HEK293 (cell line): ENCODE measurements around the gene PPM1N.

Experiments used
- CTCF ChIA-PET: fragments of 350-600 bp; formaldehyde crosslinking; extraction: SDS; loops from one replicate; lab custom pipeline; 2021; ENCODE audit warnings: antibody characterized with exemption; lab: Yijun Ruan, JAX
- POLR2A ChIA-PET: fragments of 300-600 bp; formaldehyde crosslinking; extraction: SDS; loops from one replicate; lab custom pipeline; 2020; ENCODE audit warnings: antibody characterized with exemption, inconsistent platforms; lab: Yijun Ruan, JAX
- H3K27ac ChIP-seq: fragments of 200-500 bp; sonication (Bioruptor generic); 2 replicates; pipeline ENCODE4 v1.5.1; 2014; ENCODE audit warnings: low read depth, low read length, control low read depth, inconsistent platforms; ENCODE audit errors: extremely low read depth
- H3K36me3 ChIP-seq, 2 experiments: fragments of 200-500 bp in 1 of 2; sonication (Bioruptor generic) in 1 of 2; 1 replicate in 1 of 2; 2 replicates in 1 of 2; pipeline ENCODE4 v1.5.1; 2014 to 2017; ENCODE audit warnings: inconsistent platforms in 2 of 2, low read length in 2 of 2; ENCODE audit not compliant: control insufficient read depth in 2 of 2, insufficient read depth in 1 of 2
- H3K4me1 ChIP-seq: fragments of 200-500 bp; sonication (Bioruptor generic); 2 replicates; pipeline ENCODE4 v1.5.1; 2014; ENCODE audit warnings: mild to moderate bottlenecking, low read length, inconsistent platforms; ENCODE audit not compliant: control insufficient read depth, insufficient read depth
- H3K4me3 ChIP-seq: 2 replicates; pipeline ENCODE4 v1.5.1; 2011; ENCODE audit warnings: low read depth, mild to moderate bottlenecking, control low read depth, low read length, moderate library complexity
- H3K9me3 ChIP-seq: fragments of 200-500 bp; sonication (Bioruptor generic); 2 replicates; pipeline ENCODE4 v1.5.1; 2014; ENCODE audit warnings: low read depth, low read length, inconsistent platforms; ENCODE audit not compliant: control insufficient read depth, insufficient read depth
- IKZF3 ChIP-seq: fragments of 450-650 bp; IDR thresholded peaks from 2 replicates; pipeline ENCODE4 v1.5.0; 2018; ENCODE audit warnings: missing biosample characterization, mild to moderate bottlenecking, missing genetic modification characterization, moderate library complexity
- SCRT1 ChIP-seq: fragments of 450-650 bp; formaldehyde crosslinking; IDR thresholded peaks from 2 replicates; pipeline ENCODE4 v1.5.1; 2016; ENCODE audit warnings: missing biosample characterization, missing genetic modification characterization, borderline replicate concordance
- SCRT2 ChIP-seq: fragments of 450-650 bp; formaldehyde crosslinking; IDR thresholded peaks from 2 replicates; pipeline ENCODE4 v1.5.1; 2016; ENCODE audit warnings: missing biosample characterization, missing genetic modification characterization
- SP2 ChIP-seq: fragments of 450-650 bp; formaldehyde crosslinking; IDR thresholded peaks from 2 replicates; pipeline ENCODE4 v1.5.1; 2016; ENCODE audit warnings: missing biosample characterization, missing genetic modification characterization
- SP3 ChIP-seq: fragments of 450-650 bp; formaldehyde crosslinking; IDR thresholded peaks from 2 replicates; pipeline ENCODE4 v1.5.1; 2016; ENCODE audit warnings: missing biosample characterization, missing genetic modification characterization
- ZBTB11 ChIP-seq: fragments of 450-650 bp; formaldehyde crosslinking; conservative IDR thresholded peaks from 2 replicates; pipeline ENCODE4 v1.5.1; 2016; ENCODE audit warnings: low read depth, missing biosample characterization, missing genetic modification characterization
- ZNF121 ChIP-seq: fragments of 450-650 bp; formaldehyde crosslinking; IDR thresholded peaks from 2 replicates; pipeline ENCODE4 v1.5.1; 2016; ENCODE audit warnings: missing biosample characterization, missing genetic modification characterization
- ZNF211 ChIP-seq: fragments of 450-650 bp; formaldehyde crosslinking; IDR thresholded peaks from 2 replicates; pipeline ENCODE4 v1.5.1; 2016; ENCODE audit warnings: low read depth, missing biosample characterization, missing genetic modification characterization
- ZNF26 ChIP-seq: fragments of 450-650 bp; formaldehyde crosslinking; IDR thresholded peaks from 2 replicates; pipeline ENCODE4 v1.5.1; 2016; ENCODE audit warnings: missing biosample characterization, missing genetic modification characterization
- ZNF324 ChIP-seq: fragments of 450-650 bp; formaldehyde crosslinking; IDR thresholded peaks from 2 replicates; pipeline ENCODE4 v1.5.1; 2016; ENCODE audit warnings: missing biosample characterization, missing genetic modification characterization
- ZNF391 ChIP-seq: fragments of 450-650 bp; formaldehyde crosslinking; IDR thresholded peaks from 2 replicates; pipeline ENCODE4 v1.5.1; 2016; ENCODE audit warnings: low read depth, missing biosample characterization, missing genetic modification characterization, borderline replicate concordance
- ZNF555 ChIP-seq: fragments of 450-650 bp; formaldehyde crosslinking; conservative IDR thresholded peaks from 2 replicates; pipeline ENCODE4 v1.5.1; 2017; ENCODE audit warnings: missing biosample characterization, mild to moderate bottlenecking, missing genetic modification characterization, inconsistent platforms
- ZSCAN18 ChIP-seq: fragments of 450-650 bp; formaldehyde crosslinking; IDR thresholded peaks from 2 replicates; pipeline ENCODE4 v1.5.1; 2016; ENCODE audit warnings: missing biosample characterization, missing genetic modification characterization
- ZSCAN5A ChIP-seq: fragments of 450-650 bp; formaldehyde crosslinking; IDR thresholded peaks from 2 replicates; pipeline ENCODE4 v1.5.1; 2016; ENCODE audit warnings: missing biosample characterization, missing genetic modification characterization

PPM1N gene

GRCh38 chr19:45488708-45489107 is 9.5 kb upstream of the PPM1N start:
- CTCF ChIA-PET, result interaction anchor here (0.5 to 6.1 kb wide), 6 partner anchors 9 to 161 kb away, joined by 3 to 87 read pairs (median 7); no protein-coding TSS in a partner anchor
- no peak for TF ChIP-seq ZNF555 (tag by site-specific recombination)
- no peak for TF ChIP-seq ZSCAN18
- no peak for TF ChIP-seq ZSCAN5A
- TF ChIP-seq, all 188 proteins: peak for 0
- Histone ChIP-seq H3K9me3 (no peaks in the 10 kb centered on the region), H3K4me3 (no peak overlapping the region), H3K36me3 (no peaks in the 10 kb centered on the region; a peak in 1 of 3 replicates), H3K27ac (no peak overlapping the region), H3K4me1 (peaks cover 2% of the 10 kb centered on the region; the same call in 1 of the 2 replicates)
- POLR2A ChIA-PET, result no interaction called here

- peaks cover 2% of the 10 kb centered on the region; the same call in 1 of the 2 replicates for H3K4me1 ChIP-seq
- ChIA-PET POLR2A (no interaction called here), CTCF (interaction anchor here (0.7 to 6.1 kb wide), 5 partner anchors 9 to 49 kb away, joined by 3 to 87 read pairs (median 5); no protein-coding TSS in a partner anchor)
- H3K4me3 ChIP-seq, result no peak overlapping the region
- peak overlapping the region; percentile 16; the same call in 1 of the 2 replicates for H3K27ac ChIP-seq
- TF ChIP-seq SCRT2 (tag by site-specific recombination) (peak; percentile 52; the same call in 1 of the 2 replicates), SCRT1 (tag by site-specific recombination) (peak; percentile 60), ZNF324 (no peak)
- no peaks in the 10 kb centered on the region for H3K9me3 ChIP-seq
- no peaks in the 10 kb centered on the region; a peak in 1 of 3 replicates for H3K36me3 ChIP-seq
Observed at GRCh38 chr19:45489216-45489855, 8.9 kb upstream of the PPM1N start.

GRCh38 chr19:45492137-45492626 is 6.1 kb upstream of the PPM1N start:
- POLR2A ChIA-PET, result interaction anchor here (1.5 kb wide), 1 partner anchor 90 kb away, joined by 3 read pairs; no protein-coding TSS in a partner anchor
- CTCF ChIA-PET, result interaction anchor here (1.1 kb wide), 2 partner anchors 33 to 94 kb away, joined by 3 read pairs; no protein-coding TSS in a partner anchor
- no peak overlapping the region for H3K4me3 ChIP-seq

GRCh38 chr19:45492627-45493470 is 5.4 kb upstream of the PPM1N start:
- peaks cover 6% of the 10 kb centered on the region for H3K4me1 ChIP-seq
- H3K36me3 ChIP-seq, result no peaks in the 10 kb centered on the region
- peak overlapping the region; percentile 50; the same call in 1 of the 2 replicates for H3K27ac ChIP-seq
- H3K4me3 ChIP-seq, result peak overlapping the region; percentile 61
- POLR2A ChIA-PET, result interaction anchor here (0.6 to 1.5 kb wide), 2 partner anchors 14 to 90 kb away, joined by 3 read pairs; no protein-coding TSS in a partner anchor
- H3K9me3 ChIP-seq, result no peaks in the 10 kb centered on the region
- CTCF ChIA-PET, result interaction anchor here (0.5 to 1.1 kb wide), 13 partner anchors 8 to 311 kb away, joined by 3 to 6 read pairs (median 3); partner anchors contain the start of genes FBXO46 and QPCTL
- no peak for TF ChIP-seq ZNF211 (tag by site-specific recombination)
- peak; percentile 65 for TF ChIP-seq SP3
- TF ChIP-seq IKZF3 (tag by site-specific recombination), result peak; percentile 35; the same call in 1 of the 2 replicates
- peak; percentile 42; the same call in 1 of the 2 replicates for TF ChIP-seq ZBTB11 (tag by site-specific recombination)
- TF ChIP-seq ZNF26 (tag by site-specific recombination), result no peak
- peak; percentile 69 for TF ChIP-seq SP2
- TF ChIP-seq ZSCAN5A, result no peak

More at GRCh38 chr19:45492137-45492626, 6.1 kb upstream of the PPM1N start:
- no peaks in the 10 kb centered on the region for H3K36me3 ChIP-seq
- no peaks in the 10 kb centered on the region for H3K9me3 ChIP-seq
- H3K4me1 ChIP-seq, result peaks cover 4% of the 10 kb centered on the region
- TF ChIP-seq ZNF391 (tag by site-specific recombination), result no peak
- peak; percentile 94 for TF ChIP-seq ZNF121
- TF ChIP-seq, all 188 proteins: peak for 1
- no peak overlapping the region for H3K27ac ChIP-seq
